Stimulated activated CD4-positive, alpha-beta T cell treated with anti-CD3 and anti-CD28 coated beads, Interleukin-4, amount 100 ng/mL, for 1 hour (primary cell): Measurements from ENCODE around the gene CCR9.
A peak's percentile ranks its signal among the peaks of the same experiment; 100 is the strongest.

Source experiments
- DNase-seq: peaks from one replicate; pipeline ENCODE4 v3.0.0-alpha.2; 2020

The CCR9 gene

GRCh38 chr3:45939341-45939771 is 53.0 kb downstream of the CCR9 start:
- no peak for DNase-seq

GRCh38 chr3:45940004-45940780 is 53.8 kb downstream of the CCR9 start:
- no peak for DNase-seq

- DNase-seq: no peak
Measured at GRCh38 chr3:45940781-45941365, 54.5 kb downstream of the CCR9 start.

- DNase-seq: no peak
Measured at GRCh38 chr3:45942051-45942825, 55.9 kb downstream of the CCR9 start.

- peak; percentile 15 for DNase-seq
Measured at GRCh38 chr3:45943207-45943846, 57.0 kb downstream of the CCR9 start, which contains the start of gene CXCR6. CXCR6 (plus strand) TSS chr3:45943464; CDS start chr3:45946482, 3,018 bp downstream.

GRCh38 chr3:45944830-45945620 is 58.7 kb downstream of the CCR9 start:
- no peak for DNase-seq

- DNase-seq: no peak
Measured at GRCh38 chr3:45946307-45946706, 60.0 kb downstream of the CCR9 start.

GRCh38 chr3:45946875-45947274 is 60.5 kb downstream of the CCR9 start:
- DNase-seq: no peak

- DNase-seq: no peak
Measured at GRCh38 chr3:45947361-45947760, 61.0 kb downstream of the CCR9 start.

- no peak for DNase-seq
Measured at GRCh38 chr3:45948311-45948781, 62.0 kb downstream of the CCR9 start.

- no peak for DNase-seq
Measured at GRCh38 chr3:45948881-45949280, 62.5 kb downstream of the CCR9 start.

GRCh38 chr3:45949432-45949831 is 63.1 kb downstream of the CCR9 start:
- no peak for DNase-seq

GRCh38 chr3:45950131-45950530 is 63.8 kb downstream of the CCR9 start:
- DNase-seq: no peak

- peak; percentile 29 for DNase-seq
Measured at GRCh38 chr3:45950686-45951600, 64.6 kb downstream of the CCR9 start.

GRCh38 chr3:45951946-45952345 is 65.6 kb downstream of the CCR9 start:
- DNase-seq: no peak

GRCh38 chr3:45952456-45952855 is 66.1 kb downstream of the CCR9 start:
- DNase-seq: no peak
